K562 (cell line): Measurements from ENCODE around the gene DKC1. TPM values are rescaled to one million over a fixed set of nuclear protein-coding genes. Genes with fewer than 3 reads are reported as not detected.

Experiments used
- CBFA2T3 ChIP-seq: fragments of 450-650 bp; IDR thresholded peaks from 2 replicates; pipeline ENCODE4 v1.6.1; 2017
- CXXC5 ChIP-seq: fragments of 250-450 bp; sonication (Bioruptor Pico); IDR thresholded peaks from 2 replicates; pipeline ENCODE4 v1.8.0; 2022; ENCODE audit warnings: inconsistent platforms, mild to moderate bottlenecking, moderate library complexity
- E2F3 ChIP-seq: fragments of 250-450 bp; sonication (Bioruptor Pico); IDR thresholded peaks from 2 replicates; pipeline ENCODE4 v1.4.0; 2020; ENCODE audit warnings: mild to moderate bottlenecking
- EHMT2 ChIP-seq: fragments of 450-650 bp; IDR thresholded peaks from 2 replicates; pipeline ENCODE4 v1.6.1; 2018; ENCODE audit warnings: antibody characterized with exemption
- ELF4 ChIP-seq: fragments of 450-650 bp; formaldehyde crosslinking; IDR thresholded peaks from 2 replicates; pipeline ENCODE4 v1.4.0; 2022; ENCODE audit warnings: missing genetic modification characterization
- EWSR1 ChIP-seq: fragments of 450-650 bp; IDR thresholded peaks from 2 replicates; pipeline ENCODE4 v1.6.1; 2018; ENCODE audit warnings: borderline replicate concordance, mild to moderate bottlenecking, low read depth, moderate library complexity; ENCODE audit not compliant: partially characterized antibody
- GABPB1 ChIP-seq: sonication (generic); formaldehyde crosslinking; IDR thresholded peaks from 2 replicates; pipeline ENCODE4 v1.8.0; 2022; ENCODE audit warnings: mild to moderate bottlenecking, missing genetic modification reagents
- NFE2 ChIP-seq: IDR thresholded peaks from 2 replicates; pipeline ENCODE4 v1.6.1; 2014; ENCODE audit warnings: antibody characterized with exemption, low read depth
- RFX5 ChIP-seq: IDR thresholded peaks from 2 replicates; pipeline ENCODE4 v1.6.1; 2011; ENCODE audit warnings: low read depth, mild to moderate bottlenecking, improper control_type of control experiment, low read length
- TAF1 ChIP-seq: IDR thresholded peaks from 2 replicates; pipeline ENCODE4 v1.6.1; 2011; ENCODE audit warnings: mild to moderate bottlenecking, low read length, moderate library complexity; ENCODE audit not compliant: insufficient read depth, control insufficient read depth, severe bottlenecking; ENCODE audit errors: extremely low read depth
- USF2 ChIP-seq: sonication (generic); formaldehyde crosslinking; IDR thresholded peaks from 2 replicates; pipeline ENCODE4 v1.5.0; 2020; ENCODE audit warnings: missing genetic modification reagents
- ZC3H4 ChIP-seq: sonication (generic); formaldehyde crosslinking; IDR thresholded peaks from 2 replicates; pipeline ENCODE4 v1.9.0; 2021; ENCODE audit warnings: missing genetic modification reagents, borderline replicate concordance
- ZEB2 ChIP-seq: fragments of 450-650 bp; IDR thresholded peaks from 2 replicates; pipeline ENCODE4 v1.6.1; 2016
- ZKSCAN3 ChIP-seq: fragments of 250-450 bp; sonication (Bioruptor Pico); IDR thresholded peaks from 2 replicates; pipeline ENCODE4 v1.4.0; 2020
- ZNF121 ChIP-seq: sonication (generic); formaldehyde crosslinking; conservative IDR thresholded peaks from 2 replicates; pipeline ENCODE4 v1.8.0; 2022; ENCODE audit warnings: missing genetic modification reagents
- ZNF217 ChIP-seq: sonication (generic); formaldehyde crosslinking; IDR thresholded peaks from 2 replicates; pipeline ENCODE4 v1.8.0; 2022; ENCODE audit warnings: mild to moderate bottlenecking, missing genetic modification reagents
- ZNF507 ChIP-seq: conservative IDR thresholded peaks from 2 replicates; pipeline ENCODE4 v1.6.1; 2017; ENCODE audit warnings: missing genetic modification characterization, missing compliant biosample characterization
- ZNF780A ChIP-seq: fragments of 250-450 bp; sonication (Bioruptor Pico); IDR thresholded peaks from 2 replicates; pipeline ENCODE4 v1.5.0; 2021; ENCODE audit warnings: mild to moderate bottlenecking
- polyA plus RNA-seq, 8 experiments: library from polyadenylated mRNA; depleted of rRNA in 4 of 8; stranded (reverse) in 5 of 8; unstranded in 3 of 8; fragments of >200 nt; fragmentation: Nextera tagmentation in 2 of 8; fragmentation: Illumina TruSeq in 1 of 8; extraction: Ambion mirVana in 2 of 8; extraction: Trizol in 1 of 8; gene quantifications; 2 replicates each; pipeline versions ENCODE4 v1.2.1 to v1.2.3, GENCODE V29; 2011 to 2014; ENCODE audit warnings: inconsistent platforms in 1 of 8, missing spikeins in 1 of 8
- total RNA-seq, 7 experiments: library from RNA; depleted of rRNA in 6 of 7; stranded (reverse); fragments of >200 nt in 6 of 7; fragmentation: Illumina TruSeq in 2 of 7; extraction: Trizol in 2 of 7; gene quantifications; 2 replicates each; pipeline versions ENCODE4 v1.2.1 to v1.2.3, GENCODE V29; 2011 to 2021; ENCODE audit warnings: low replicate concordance in 1 of 7
- TF ChIP-seq, protein P1 (sequence below), 2 experiments: fragments of 450-650 bp; conservative IDR thresholded peaks; 2 replicates each; pipeline ENCODE4 v1.6.1; 2017; ENCODE audit warnings: mild to moderate bottlenecking in 2 of 2, moderate library complexity in 2 of 2
- TF ChIP-seq, protein P2 (sequence below): fragments of 200-800 bp; sonication (Bioruptor generic); IDR thresholded peaks from 2 replicates; pipeline ENCODE4 v1.6.1; 2017; ENCODE audit warnings: missing genetic modification characterization, missing compliant biosample characterization
- TF ChIP-seq, protein P3 (sequence below): fragments of 450-650 bp; formaldehyde crosslinking; IDR thresholded peaks from 2 replicates; pipeline ENCODE4 v1.4.0; 2020; ENCODE audit warnings: mild to moderate bottlenecking, moderate library complexity
- TF ChIP-seq, protein P4 (sequence below): sonication (generic); formaldehyde crosslinking; IDR thresholded peaks from 2 replicates; pipeline ENCODE4 v1.8.1; 2023; ENCODE audit warnings: mild to moderate bottlenecking, missing genetic modification reagents

The DKC1 gene
- total and polyA plus RNA-seq, 9 of the 15 experiments (the other 6 are each of a cell fraction or from before 2014, with no cell fraction given): 205 to 313 (median 219) TPM

- TF ChIP-seq, protein P1, sequence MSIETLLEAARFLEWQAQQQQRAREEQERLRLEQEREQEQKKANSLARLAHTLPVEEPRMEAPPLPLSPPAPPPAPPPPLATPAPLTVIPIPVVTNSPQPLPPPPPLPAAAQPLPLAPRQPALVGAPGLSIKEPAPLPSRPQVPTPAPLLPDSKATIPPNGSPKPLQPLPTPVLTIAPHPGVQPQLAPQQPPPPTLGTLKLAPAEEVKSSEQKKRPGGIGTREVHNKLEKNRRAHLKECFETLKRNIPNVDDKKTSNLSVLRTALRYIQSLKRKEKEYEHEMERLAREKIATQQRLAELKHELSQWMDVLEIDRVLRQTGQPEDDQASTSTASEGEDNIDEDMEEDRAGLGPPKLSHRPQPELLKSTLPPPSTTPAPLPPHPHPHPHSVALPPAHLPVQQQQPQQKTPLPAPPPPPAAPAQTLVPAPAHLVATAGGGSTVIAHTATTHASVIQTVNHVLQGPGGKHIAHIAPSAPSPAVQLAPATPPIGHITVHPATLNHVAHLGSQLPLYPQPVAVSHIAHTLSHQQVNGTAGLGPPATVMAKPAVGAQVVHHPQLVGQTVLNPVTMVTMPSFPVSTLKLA (conservative IDR thresholded peaks at IDR 0.05): peak; percentile 49 to 68; a peak in 2 of 4 replicates
- no peak for TF ChIP-seq EHMT2
- no peak for TF ChIP-seq ZKSCAN3 (CRISPR knock-in tag)
- TF ChIP-seq ZEB2: no peak
- no peak for TF ChIP-seq ZC3H4 (CRISPR knock-in tag)
- no peak for TF ChIP-seq ZNF121 (CRISPR knock-in tag)
- no peak for TF ChIP-seq USF2 (CRISPR knock-in tag)
- TF ChIP-seq CXXC5 (CRISPR knock-in tag): peak; percentile 54
- TF ChIP-seq NFE2: peak; percentile 85
- no peak for TF ChIP-seq ZNF217 (CRISPR knock-in tag)
- TF ChIP-seq ZNF780A (CRISPR knock-in tag): no peak
- TF ChIP-seq E2F3 (CRISPR knock-in tag): no peak
- no peak for TF ChIP-seq EWSR1
- no peak for TF ChIP-seq RFX5
- TF ChIP-seq, protein P2, sequence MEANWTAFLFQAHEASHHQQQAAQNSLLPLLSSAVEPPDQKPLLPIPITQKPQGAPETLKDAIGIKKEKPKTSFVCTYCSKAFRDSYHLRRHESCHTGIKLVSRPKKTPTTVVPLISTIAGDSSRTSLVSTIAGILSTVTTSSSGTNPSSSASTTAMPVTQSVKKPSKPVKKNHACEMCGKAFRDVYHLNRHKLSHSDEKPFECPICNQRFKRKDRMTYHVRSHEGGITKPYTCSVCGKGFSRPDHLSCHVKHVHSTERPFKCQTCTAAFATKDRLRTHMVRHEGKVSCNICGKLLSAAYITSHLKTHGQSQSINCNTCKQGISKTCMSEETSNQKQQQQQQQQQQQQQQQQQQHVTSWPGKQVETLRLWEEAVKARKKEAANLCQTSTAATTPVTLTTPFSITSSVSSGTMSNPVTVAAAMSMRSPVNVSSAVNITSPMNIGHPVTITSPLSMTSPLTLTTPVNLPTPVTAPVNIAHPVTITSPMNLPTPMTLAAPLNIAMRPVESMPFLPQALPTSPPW: peak; percentile 19
- TF ChIP-seq, protein P3, sequence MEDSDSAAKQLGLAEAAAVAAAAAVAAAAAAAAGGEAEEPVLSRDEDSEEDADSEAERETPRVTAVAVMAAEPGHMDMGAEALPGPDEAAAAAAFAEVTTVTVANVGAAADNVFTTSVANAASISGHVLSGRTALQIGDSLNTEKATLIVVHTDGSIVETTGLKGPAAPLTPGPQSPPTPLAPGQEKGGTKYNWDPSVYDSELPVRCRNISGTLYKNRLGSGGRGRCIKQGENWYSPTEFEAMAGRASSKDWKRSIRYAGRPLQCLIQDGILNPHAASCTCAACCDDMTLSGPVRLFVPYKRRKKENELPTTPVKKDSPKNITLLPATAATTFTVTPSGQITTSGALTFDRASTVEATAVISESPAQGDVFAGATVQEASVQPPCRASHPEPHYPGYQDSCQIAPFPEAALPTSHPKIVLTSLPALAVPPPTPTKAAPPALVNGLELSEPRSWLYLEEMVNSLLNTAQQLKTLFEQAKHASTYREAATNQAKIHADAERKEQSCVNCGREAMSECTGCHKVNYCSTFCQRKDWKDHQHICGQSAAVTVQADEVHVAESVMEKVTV: 0 out of 2 replicates have a peak, but pooled peaks have one; percentile 13
- TF ChIP-seq ELF4: no peak
- TF ChIP-seq, protein P4, sequence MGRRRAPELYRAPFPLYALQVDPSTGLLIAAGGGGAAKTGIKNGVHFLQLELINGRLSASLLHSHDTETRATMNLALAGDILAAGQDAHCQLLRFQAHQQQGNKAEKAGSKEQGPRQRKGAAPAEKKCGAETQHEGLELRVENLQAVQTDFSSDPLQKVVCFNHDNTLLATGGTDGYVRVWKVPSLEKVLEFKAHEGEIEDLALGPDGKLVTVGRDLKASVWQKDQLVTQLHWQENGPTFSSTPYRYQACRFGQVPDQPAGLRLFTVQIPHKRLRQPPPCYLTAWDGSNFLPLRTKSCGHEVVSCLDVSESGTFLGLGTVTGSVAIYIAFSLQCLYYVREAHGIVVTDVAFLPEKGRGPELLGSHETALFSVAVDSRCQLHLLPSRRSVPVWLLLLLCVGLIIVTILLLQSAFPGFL (CRISPR knock-in tag): no peak
- no peak for TF ChIP-seq GABPB1 (CRISPR knock-in tag)
- no peak for TF ChIP-seq TAF1
- no peak for TF ChIP-seq ZNF507
- 0 out of 2 replicates have a peak, but pooled peaks have one; percentile 8 for TF ChIP-seq CBFA2T3
Observed at GRCh38 chrX:154818916-154819770, 56.5 kb downstream of the DKC1 start (continued).
